ENCODE results near the gene ARPP21.
"Not testable (repeated sequence)": the region's sequence is repeated elsewhere in the genome, so short reads cannot be mapped to it uniquely, and the experiment has no call there.

The ARPP21 gene

GRCh38 chr3:35598804-35599203 is 40.5 kb upstream of the ARPP21 start:
- DNase-seq = no peak
- Histone ChIP-seq H3K4me3 (ENCODE audit: low read depth, low read length) (no peak overlapping the region), H3K36me3 (no peaks in the 10 kb centered on the region), H3K27me3 (ENCODE audit: insufficient read depth, low read depth, severe bottlenecking) (no peaks in the 10 kb centered on the region), H3K27ac (no peak overlapping the region), H3K9me3 (ENCODE audit: severe bottlenecking) (no peaks in the 10 kb centered on the region)
- no peak for TF ChIP-seq CTCF (IDR thresholded peaks at IDR 0.05; ENCODE audit: low read depth, low read length)

GRCh38 chr3:35601959-35602358 is 37.4 kb upstream of the ARPP21 start:
- no peak overlapping the region for H3K4me3 ChIP-seq (ENCODE audit: low read depth, low read length)
- DNase-seq = no peak
- H3K36me3 ChIP-seq = no peaks in the 10 kb centered on the region
- no peaks in the 10 kb centered on the region for H3K9me3 ChIP-seq (ENCODE audit: severe bottlenecking)
- TF ChIP-seq CTCF (IDR thresholded peaks at IDR 0.05; ENCODE audit: low read depth, low read length) = no peak
- H3K27me3 ChIP-seq (ENCODE audit: insufficient read depth, low read depth, severe bottlenecking) = no peaks in the 10 kb centered on the region
- H3K27ac ChIP-seq = no peak overlapping the region

GRCh38 chr3:35602395-35602936 is 36.9 kb upstream of the ARPP21 start:
- Histone ChIP-seq H3K27me3 (ENCODE audit: insufficient read depth, low read depth, severe bottlenecking) (no peaks in the 10 kb centered on the region), H3K36me3 (no peaks in the 10 kb centered on the region), H3K4me3 (ENCODE audit: low read depth, low read length) (no peak overlapping the region), H3K9me3 (ENCODE audit: severe bottlenecking) (no peaks in the 10 kb centered on the region), H3K27ac (no peak overlapping the region)
- no peak for TF ChIP-seq CTCF (IDR thresholded peaks at IDR 0.05; ENCODE audit: low read depth, low read length)
- no peak for DNase-seq

- TF ChIP-seq CTCF (IDR thresholded peaks at IDR 0.05; ENCODE audit: low read depth, low read length) = no peak
- Histone ChIP-seq H3K27ac (no peak overlapping the region), H3K36me3 (no peaks in the 10 kb centered on the region), H3K9me3 (ENCODE audit: severe bottlenecking) (peaks cover 5% of the 10 kb centered on the region), H3K27me3 (ENCODE audit: insufficient read depth, low read depth, severe bottlenecking) (no peaks in the 10 kb centered on the region), H3K4me3 (ENCODE audit: low read depth, low read length) (no peak overlapping the region)
- no peak for DNase-seq
These were observed 23.0 kb upstream of the ARPP21 start for GRCh38 chr3:35616346-35616745.

GRCh38 chr3:35617370-35617769 is 22.0 kb upstream of the ARPP21 start:
- no peak for TF ChIP-seq CTCF (IDR thresholded peaks at IDR 0.05; ENCODE audit: low read depth, low read length)
- H3K27me3 ChIP-seq (ENCODE audit: insufficient read depth, low read depth, severe bottlenecking) = no peaks in the 10 kb centered on the region
- no peaks in the 10 kb centered on the region for H3K36me3 ChIP-seq
- no peak overlapping the region for H3K4me3 ChIP-seq (ENCODE audit: low read depth, low read length)
- no peak for DNase-seq
- peaks cover 5% of the 10 kb centered on the region for H3K9me3 ChIP-seq (ENCODE audit: severe bottlenecking)
- no peak overlapping the region for H3K27ac ChIP-seq

- H3K27me3 ChIP-seq (ENCODE audit: insufficient read depth, low read depth, severe bottlenecking); H3K4me3 ChIP-seq (ENCODE audit: low read depth, low read length); H3K9me3 ChIP-seq (ENCODE audit: severe bottlenecking); H3K36me3 ChIP-seq; H3K27ac ChIP-seq; DNase-seq: not testable (repeated sequence)
These were observed 19.1 kb upstream of the ARPP21 start for GRCh38 chr3:35620238-35620637.

Data from WERI-Rb-1 (cell line).